GM12873 (cell line): ENCODE measurements around the gene MTHFS.

Experiments used
- CTCF ChIP-seq: IDR thresholded peaks from 2 replicates; pipeline ENCODE4 v1.5.1; 2012; ENCODE audit warnings: low read depth, mild to moderate bottlenecking, moderate library complexity, low read length, control low read depth; ENCODE audit not compliant: insufficient read depth; ENCODE audit errors: missing control alignments

MTHFS gene

GRCh38 chr15:79919749-79920511 is 23.1 kb upstream of the MTHFS start:
- TF ChIP-seq CTCF: no peak

GRCh38 chr15:79919090-79919748 is 22.4 kb upstream of the MTHFS start:
- TF ChIP-seq CTCF: no peak

GRCh38 chr15:79918278-79918677 is 21.5 kb upstream of the MTHFS start:
- TF ChIP-seq CTCF: no peak

GRCh38 chr15:79916502-79917132 is 19.8 kb upstream of the MTHFS start:
- TF ChIP-seq CTCF: no peak

- no peak for TF ChIP-seq CTCF
Measured at GRCh38 chr15:79914728-79915127, 17.9 kb upstream of the MTHFS start.

GRCh38 chr15:79909556-79910335 is 12.9 kb upstream of the MTHFS start:
- TF ChIP-seq CTCF: peak; percentile 21
